G401 (cell line): ENCODE measurements around the gene MRNIP. TPM values are rescaled to one million over a fixed set of nuclear protein-coding genes. Genes with fewer than 3 reads are reported as not detected.
A peak's percentile ranks its signal among the peaks of the same experiment; 100 is the strongest.

Source experiments
- DNase-seq: peaks from one replicate; pipeline ENCODE4 v3.0.0-alpha.2; 2015; ENCODE audit warnings: low spot score
- in situ Hi-C: cut with HindIII; loops from 2 replicates; pipeline ENCODE4 v1.10.0; 2016; ENCODE audit warnings: low sequenced_read_pairs, mixed read lengths
- total RNA-seq: library from RNA; depleted of rRNA; stranded (reverse); fragments of >200 nt; shearing (Covaris generic); gene quantifications from 2 replicates; pipeline ENCODE4 v1.2.3, GENCODE V29; 2014

Gene MRNIP
- total RNA-seq, 1 experiment from 2014 or later: 38.5 TPM

DNA sequence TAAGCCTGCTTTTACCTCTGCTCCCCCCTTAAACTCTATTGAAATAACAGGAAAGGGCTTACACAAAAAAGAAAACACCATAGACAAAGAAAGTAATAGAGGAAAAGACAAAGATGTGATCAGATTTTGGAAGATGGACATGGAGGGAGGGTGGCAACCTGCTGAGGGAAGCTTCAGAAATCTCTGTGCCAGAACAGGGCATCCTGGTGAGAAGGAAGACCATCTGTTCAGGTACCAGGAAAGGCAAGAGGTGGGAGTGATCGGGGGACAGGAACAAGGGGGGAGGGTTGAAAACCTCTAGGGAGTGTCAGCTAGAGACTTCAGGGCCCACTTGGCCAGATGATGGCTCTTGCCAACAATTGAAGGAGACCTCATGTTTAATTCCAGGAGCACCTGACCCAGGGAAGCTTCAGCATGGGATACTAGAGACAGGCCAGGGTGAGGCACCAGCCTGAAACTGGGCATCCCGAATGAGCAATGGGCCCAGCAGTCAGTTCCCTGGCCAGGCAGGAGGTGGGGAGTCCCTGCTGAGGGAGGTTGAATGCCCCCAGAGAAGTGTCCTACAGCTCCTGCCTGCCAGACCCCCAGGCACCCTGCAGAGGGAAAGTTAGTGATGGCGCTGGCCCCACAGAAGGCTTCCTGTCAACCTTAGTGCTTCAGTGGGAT, 29.7 kb downstream of the MRNIP start:
- DNase-seq: peak; percentile 79
- in situ Hi-C loops: no loop called here

DNA sequence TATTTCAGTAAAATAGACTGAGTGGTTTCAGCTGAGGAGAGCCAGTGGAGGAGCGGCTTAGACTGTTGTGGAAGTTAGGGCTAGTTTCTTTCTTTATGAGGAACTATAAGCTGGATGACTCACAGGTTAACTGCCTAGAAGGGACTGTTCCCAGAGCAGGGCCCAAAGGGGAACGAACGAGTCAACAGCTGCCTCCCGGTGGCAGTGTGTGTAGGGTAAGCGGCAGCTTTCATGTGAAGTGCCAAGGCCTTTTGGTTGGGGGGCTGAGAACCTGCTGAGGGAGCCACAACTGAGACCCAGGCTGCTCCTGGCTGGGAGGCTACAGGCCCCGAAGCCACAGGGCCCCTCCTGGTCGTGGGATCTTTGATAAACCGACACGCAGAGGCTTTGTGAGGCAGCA, 30.9 kb downstream of the MRNIP start:
- in situ Hi-C loops: no loop called here

DNA sequence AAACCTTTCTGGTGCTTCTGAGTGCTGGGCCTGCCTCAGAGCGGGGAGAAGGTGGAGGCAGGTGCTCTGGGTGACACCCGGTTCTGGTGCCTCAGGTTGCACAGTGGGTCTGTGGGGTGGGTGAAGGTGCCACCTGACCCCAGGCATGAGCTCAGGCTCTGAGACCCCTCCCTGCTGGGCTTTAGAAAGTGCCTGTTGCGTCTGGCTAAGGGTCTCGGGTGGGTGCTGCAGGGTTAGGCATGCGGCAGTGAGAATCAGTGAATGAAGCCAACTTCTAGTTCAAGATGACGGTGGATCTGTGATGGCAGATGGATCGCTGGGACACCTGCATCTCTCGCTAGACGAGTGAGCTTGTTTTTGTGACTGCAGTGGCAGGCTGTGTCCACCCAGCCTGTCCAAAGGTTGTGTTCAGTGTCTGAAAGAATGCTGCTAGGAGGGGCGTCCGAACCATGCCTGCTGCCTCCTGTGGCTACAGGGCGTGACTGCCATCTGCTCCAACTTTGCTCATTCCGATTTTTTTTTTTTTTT, 32.9 kb downstream of the MRNIP start:
- in situ Hi-C loops: no loop called here

More for the DNA sequence above, 30.9 kb downstream of the MRNIP start:
- DNase-seq: peak; percentile 20

DNA sequence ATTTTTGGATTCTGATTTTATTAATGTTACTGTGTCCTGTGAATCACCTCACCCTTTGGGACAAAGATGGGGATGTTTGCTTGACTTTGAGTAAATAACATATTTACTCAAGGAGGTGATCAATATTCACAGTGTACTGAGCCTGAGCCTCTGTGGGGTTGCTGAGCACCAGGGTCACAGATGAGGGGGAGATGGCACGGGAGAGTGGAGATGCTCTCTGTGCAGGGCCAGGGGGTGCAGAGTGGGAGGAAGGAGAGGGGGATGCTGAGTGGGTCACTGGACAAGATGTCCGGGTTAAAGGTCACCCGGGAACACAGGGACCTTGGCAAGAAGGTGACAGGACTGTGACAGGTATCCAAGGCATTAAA, 33.9 kb downstream of the MRNIP start:
- in situ Hi-C loops: no loop called here
- DNase-seq: no peak

More for the DNA sequence above, 32.9 kb downstream of the MRNIP start:
- DNase-seq: peak; percentile 89

DNA sequence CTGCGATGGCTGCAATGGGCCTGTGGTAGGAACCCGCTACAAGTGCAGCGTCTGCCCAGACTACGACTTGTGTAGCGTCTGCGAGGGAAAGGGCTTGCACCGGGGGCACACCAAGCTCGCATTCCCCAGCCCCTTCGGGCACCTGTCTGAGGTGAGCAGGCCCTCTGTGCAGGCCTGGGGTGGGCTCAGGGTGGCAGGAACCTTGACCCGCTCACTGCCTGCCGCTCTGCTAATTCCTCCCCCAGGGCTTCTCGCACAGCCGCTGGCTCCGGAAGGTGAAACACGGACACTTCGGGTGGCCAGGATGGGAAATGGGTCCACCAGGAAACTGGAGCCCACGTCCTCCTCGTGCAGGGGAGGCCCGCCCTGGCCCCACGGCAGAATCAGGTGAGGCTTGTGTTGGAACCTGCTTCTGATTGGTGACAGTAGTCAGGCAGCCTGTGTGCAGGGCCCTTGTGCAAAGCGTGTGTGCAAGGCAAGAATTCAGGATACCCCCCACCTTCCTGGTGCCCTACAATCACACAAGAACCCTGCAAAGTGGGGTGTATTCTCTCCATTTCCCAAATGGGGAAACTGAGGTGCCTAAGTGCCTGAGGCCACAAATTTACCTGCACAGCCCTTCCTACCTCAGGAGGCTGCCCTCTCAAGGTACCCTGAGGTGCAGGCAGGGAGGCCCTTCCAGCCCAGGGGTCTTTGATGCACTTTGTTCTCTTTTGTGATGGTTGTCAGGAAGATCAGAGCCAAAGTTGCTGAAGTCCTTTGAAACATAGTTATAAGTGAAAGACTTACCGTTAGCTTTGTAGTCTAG, 34.5 kb downstream of the MRNIP start:
- in situ Hi-C loops: no loop called here
- DNase-seq: no peak

DNA sequence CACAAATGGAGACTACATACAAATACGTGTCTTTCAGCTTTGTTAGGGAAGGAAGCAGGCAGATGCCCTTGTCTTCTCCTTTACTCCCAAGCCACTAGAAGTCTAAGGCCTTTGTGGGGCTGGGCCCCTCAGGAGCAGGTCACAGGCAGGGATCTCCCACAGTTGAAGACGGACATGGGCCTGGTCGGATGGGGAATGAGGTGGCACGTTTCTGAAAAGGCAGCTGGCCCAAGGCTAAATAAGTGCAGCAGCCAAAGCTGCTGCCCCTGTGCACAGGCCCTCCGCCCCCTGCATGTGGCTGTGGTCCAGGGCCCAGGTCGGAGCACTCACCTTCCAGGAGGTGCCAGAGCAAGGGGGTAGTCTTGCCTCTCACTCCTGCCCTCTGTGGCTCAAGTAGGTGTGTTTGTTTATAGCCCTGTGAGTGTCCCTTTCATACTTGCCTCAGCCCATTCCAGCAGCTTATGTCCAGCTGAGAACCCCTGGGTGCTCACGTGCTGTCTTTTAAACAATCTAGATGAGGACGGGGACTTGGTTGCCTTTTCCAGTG, 36.1 kb downstream of the MRNIP start:
- in situ Hi-C loops: no loop called here

DNA sequence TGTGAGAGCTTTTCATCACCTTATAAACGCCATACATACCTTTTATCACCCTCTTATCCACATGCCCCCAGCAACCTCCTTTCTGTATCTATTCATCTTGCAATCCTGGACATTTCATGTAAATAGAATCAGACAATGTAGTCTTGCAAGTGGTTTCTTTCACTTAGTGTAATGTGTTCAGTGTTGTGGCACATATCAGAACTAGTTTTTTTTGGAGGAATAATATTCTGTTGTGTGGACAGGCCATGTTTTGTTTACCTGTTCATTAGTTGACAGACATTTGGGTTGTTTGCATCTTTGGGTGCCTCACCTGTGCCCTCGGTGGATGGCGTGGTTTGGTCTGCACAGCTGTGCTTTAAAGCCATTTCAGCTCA, 36.6 kb downstream of the MRNIP start:
- DNase-seq: no peak
- in situ Hi-C loops: no loop called here

More for the DNA sequence above, 36.1 kb downstream of the MRNIP start:
- peak; percentile 11 for DNase-seq

DNA sequence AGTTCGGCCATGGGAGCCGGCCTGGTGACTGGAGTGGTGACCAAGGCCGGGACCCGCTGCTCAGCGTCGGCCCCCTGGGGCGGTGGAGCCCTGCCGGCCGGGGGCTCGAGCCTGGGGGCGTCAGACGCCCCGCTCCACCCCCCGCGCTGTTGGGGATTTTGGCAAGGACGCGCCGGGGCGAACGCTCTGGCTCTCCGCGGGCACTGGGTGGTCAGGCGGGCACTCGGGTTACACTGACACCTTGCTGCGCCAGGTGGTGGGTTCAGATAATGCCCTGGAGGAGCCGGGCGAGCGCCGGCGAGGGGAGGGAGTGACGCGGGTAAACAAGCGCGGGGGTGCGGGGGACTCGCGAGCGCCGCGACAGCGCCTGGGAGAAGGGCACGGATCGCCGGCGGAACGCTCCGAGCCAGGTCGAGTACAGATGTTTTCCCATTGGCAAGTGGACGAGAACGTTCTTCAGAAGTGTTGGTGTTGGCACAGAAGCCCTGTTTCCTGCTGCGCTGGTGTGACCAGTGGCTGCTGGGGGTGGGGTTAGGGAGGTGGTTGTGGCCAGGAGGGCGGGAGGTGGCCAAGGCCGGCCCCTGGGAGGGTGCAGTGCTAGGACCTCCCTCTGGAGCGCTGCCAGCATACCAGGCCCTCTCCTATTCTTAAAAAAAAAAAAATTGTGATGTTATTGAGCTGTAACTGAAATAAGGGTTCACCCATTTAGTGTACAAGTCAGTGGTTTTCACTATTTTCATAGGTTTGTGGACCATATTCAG, 37.1 kb downstream of the MRNIP start:
- in situ Hi-C loops: no loop called here

DNA sequence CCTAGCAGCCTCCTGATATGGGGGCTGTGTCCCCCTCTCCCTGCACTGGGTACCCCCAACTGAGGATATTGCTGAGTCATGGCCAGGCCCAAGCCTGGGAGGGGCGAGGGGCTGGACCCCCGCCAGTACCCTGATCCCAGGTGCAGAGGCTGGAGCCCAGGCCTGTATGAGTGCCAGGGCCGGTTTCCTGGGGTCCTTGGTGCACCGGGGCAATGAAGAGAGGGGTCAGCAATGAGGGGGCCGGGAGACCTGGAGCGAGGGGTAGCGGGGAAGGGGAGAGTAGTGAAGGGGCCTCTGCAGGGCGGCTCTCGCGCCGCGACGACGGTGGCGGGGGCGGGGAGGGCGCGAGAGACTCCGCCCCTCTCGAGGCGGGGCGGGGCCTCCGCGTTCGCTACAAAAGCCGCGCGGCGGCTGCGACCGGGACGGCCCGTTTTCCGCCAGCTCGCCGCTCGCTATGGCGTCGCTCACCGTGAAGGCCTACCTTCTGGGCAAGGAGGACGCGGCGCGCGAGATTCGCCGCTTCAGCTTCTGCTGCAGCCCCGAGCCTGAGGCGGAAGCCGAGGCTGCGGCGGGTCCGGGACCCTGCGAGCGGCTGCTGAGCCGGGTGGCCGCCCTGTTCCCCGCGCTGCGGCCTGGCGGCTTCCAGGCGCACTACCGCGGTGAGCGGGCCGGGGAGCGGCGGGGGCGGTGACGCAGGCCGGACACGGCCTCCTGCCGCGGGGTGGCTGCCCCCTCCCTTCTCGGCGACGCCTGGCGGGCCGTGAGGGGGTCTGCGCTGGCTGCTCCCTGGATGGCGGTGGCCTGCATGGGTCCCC, 37.9 kb downstream of the MRNIP start, which contains the start of gene SQSTM1:
Gene SQSTM1, plus strand, starts transcription at position 423 of the 815 bp plus-strand sequence. Its CDS starts 32 bp downstream, at position 455.
- in situ Hi-C loops: no loop called here
- DNase-seq: peak; percentile 87

More for the DNA sequence above, 37.1 kb downstream of the MRNIP start:
- peak; percentile 92 for DNase-seq

DNA sequence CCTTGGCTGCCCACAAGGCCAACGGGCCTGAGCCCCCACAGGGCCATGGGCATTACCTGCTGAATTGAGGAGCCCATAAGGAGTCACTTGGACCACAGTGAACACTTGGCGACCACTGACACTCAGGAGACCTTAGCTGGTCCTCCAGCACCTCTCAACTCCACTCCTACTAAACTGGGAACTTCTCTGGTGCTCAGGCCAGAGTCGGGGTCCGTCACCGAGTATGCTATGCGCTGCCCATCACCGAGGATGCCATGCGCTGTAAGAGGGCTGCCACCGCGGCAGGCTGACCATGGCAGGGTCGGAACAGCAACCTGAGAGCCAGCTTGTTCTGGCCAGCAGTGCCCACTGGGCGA, 38.5 kb downstream of the MRNIP start:
- DNase-seq: no peak
- in situ Hi-C loops: no loop called here

DNA sequence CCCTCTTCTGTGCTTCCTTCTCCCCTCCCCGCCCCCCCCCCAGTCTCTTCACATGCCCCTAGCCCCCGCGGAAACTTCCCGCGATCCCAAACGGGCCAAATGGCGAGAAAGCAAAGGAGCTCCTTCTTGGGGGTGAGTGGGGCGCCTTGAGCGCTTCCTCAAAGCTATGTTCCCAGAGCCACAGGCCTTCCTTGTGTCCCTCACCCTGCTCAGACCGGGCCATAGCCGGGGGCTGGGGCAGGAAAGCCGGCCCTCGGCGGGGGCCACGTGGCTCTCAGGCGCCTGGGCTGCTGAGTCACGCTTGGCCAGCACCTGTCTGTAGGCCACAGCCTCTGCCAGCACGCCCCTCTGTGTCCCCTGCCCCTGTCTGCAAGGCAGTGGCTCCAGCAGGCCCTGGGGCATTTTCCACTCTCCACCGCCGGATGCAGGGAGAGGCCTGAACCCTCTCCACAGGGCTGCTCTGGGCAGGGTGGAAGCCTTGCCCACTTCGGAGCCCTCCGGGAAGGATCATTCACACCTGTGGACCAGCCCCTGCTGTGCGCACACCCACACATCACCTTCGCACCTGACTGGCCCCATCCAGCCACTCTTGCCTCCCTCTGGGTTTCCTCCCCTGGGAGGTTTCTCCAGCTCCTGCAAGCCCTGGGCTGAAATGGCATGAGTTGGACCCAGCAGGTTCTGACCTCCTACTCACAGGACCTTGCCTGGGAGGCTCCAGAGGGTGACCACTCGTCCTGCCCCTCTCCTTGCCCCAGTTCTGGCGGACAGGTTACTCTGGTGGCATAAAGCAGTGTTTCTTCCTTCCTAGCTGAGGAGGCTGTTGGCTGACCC, 39.1 kb downstream of the MRNIP start:
- DNase-seq: peak; percentile 54
- in situ Hi-C loops: loop anchor here (10.0 kb wide), 1 partner anchor 65 kb away; no protein-coding TSS in a partner anchor

DNA sequence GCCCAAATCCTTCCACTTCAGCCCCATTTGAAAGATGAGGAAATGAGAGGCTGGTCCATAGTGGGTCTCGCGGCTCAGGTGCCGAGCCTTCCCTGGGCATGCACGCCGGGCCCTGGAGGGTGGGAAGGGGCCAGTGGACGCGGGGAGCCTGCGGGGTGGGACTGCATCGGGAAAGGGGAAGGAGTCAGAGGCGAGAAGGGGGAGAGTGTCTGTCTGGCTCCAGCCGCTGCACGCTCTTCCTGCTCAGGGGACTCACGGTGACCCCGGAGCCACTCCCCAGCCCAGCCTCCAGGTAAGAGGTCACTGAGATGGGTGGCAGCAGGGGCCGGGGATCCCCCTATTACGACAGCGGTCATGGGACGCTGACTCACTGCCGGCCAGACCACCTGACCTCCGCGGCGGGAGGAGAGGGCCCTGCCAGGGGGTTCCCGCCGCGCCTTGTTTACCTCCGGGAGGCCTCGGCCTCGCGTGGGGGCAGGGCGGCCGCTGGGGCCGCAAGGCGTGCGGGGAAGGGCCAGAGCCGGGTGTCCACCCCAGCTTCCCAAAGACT, 39.8 kb downstream of the MRNIP start:
- DNase-seq: peak; percentile 82

DNA sequence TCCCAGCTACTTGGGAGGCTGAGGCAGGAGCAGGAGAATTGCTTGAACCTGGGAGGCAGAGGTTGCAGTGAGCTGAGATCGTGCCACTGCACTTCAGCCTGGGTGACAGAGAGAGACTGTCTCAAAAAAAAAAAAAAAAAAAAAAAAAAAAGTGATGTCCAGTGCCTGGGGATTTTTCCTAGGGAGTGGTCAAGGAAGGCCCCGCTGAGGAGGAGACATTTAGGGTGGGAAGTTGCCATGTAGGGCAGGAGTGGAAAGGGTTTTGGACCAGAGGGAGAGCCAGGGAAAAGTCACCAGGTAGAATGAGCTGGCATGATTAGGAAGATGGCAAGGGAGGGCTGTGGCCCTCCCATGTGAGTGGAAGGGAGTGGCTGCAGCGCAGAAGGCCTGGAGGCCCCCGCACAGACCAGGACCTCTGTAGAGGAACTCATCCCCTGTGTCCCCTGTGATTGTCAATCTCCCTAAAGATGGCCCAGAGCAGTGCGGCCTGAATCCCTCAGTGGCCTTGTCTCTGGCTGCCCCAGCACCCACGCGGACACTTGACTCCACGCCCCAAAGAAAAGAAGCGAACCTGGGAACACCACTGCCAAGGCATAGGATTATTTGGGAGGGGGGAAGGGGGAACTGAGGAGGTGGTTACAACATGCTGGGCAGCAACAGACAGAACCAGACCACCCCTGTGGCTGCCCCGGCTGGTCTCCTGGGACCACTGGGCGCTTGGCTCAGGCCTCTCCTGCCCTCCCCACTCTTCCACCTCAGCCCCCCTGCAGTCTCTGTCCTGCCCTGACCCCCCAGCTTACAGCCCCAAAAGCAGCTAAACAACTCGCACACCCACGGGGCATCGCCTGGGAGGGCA, 40.5 kb downstream of the MRNIP start:
- no peak for DNase-seq
- in situ Hi-C loops: loop anchor here (10.0 kb wide), 1 partner anchor 63 kb away; no protein-coding TSS in a partner anchor

More for the DNA sequence above, 39.8 kb downstream of the MRNIP start:
- in situ Hi-C loops: loop anchor here (10.0 kb wide), 1 partner anchor 64 kb away; no protein-coding TSS in a partner anchor

DNA sequence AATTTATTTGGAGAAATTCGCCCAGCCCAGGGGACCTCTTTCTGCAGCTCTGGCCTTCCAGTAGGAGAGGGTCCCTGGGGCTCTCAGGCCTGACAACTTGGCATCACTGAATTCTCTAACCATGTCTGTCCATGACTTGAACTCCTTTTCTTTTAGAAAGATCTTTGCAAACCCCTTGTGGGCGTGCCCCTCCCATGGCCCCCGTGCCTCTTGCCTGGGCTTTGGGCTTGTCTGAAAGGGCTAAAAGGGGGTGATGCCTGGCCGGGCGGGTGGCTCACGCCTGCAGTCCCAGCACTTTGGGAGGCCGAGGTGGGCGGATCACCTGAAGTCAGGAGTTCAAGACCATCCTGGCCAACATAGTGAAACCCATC, 41.2 kb downstream of the MRNIP start:
- DNase-seq: no peak
- in situ Hi-C loops: loop anchor here (10.0 kb wide), 1 partner anchor 63 kb away; no protein-coding TSS in a partner anchor

DNA sequence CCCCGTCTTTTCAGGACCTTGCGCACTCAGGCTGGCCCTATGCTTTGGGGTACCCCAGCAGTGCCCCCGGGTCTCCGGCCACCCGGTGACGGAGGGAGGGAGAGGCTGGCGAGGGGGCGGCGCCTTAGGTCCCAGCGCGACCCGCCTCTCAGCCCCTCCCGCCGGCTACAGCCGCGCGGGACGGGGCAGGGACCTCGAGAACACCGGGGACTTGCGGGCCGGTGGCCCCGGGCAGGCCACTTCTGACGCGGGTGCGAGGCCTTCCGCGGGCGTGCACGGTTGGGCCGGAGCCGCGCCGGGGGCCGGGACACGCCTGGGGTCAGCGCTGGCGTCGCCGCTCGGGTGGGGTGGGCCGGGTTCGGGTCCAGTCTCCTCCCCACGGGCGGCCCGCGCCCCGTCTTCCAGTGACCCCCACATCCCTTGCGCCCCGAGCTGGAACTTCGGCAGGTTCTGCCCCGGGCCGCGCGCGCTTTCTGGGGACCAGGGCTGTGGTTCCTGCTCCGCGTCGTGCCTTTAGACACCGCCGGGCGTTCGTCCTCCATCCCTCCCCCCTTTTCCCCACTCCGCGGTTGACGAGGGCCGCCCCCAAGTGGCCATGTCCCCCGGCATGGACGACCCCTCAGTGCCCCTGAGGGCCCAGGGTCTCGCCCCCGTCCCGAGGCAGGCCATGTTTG, 41.7 kb downstream of the MRNIP start:
- in situ Hi-C loops: loop anchor here (10.0 kb wide), 1 partner anchor 62 kb away; no protein-coding TSS in a partner anchor
- DNase-seq: no peak

DNA sequence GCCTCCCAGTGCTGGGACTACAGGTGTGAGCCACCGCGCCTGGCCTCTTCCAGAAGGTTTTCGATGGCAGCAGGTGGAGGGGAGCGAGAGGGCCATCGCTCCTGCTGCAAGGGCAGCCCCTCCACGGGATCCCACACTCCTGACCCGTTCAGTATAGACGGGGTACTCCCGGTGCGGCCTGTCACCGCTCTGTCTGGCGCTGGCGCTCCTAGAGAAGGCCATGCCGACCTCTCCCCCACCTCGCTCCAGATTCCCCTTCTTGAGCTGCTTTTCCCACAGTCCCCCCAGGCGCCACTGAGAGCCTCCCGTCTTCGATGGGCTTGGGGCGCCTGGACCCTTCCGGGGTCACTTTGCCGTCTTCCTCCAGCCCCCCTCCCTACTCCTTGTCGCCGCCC, 42.2 kb downstream of the MRNIP start:
- in situ Hi-C loops: loop anchor here (10.0 kb wide), 1 partner anchor 62 kb away; no protein-coding TSS in a partner anchor
- no peak for DNase-seq
